KOPT-K1 (cell line): ENCODE data around the gene RFNG.

ENCODE experiments used
- H3K27ac ChIP-seq: fragments of 200-600 bp; sonication (generic); 2 replicates; pipeline ENCODE4 v1.5.1; 2016; ENCODE audit warnings: antibody characterized with exemption, mild to moderate bottlenecking, low read depth, low read length; ENCODE audit not compliant: poor library complexity, severe bottlenecking
- H3K36me3 ChIP-seq: fragments of 200-600 bp; sonication (generic); 2 replicates; pipeline ENCODE4 v1.5.1; 2017; ENCODE audit warnings: antibody characterized with exemption, mild to moderate bottlenecking, low read length, moderate library complexity; ENCODE audit not compliant: insufficient read depth
- H3K9me3 ChIP-seq: fragments of 200-600 bp; sonication (generic); 2 replicates; pipeline ENCODE4 v1.5.1; 2017; ENCODE audit warnings: antibody characterized with exemption, low read length, mild to moderate bottlenecking; ENCODE audit not compliant: insufficient read depth, poor library complexity, severe bottlenecking

RFNG gene

DNA sequence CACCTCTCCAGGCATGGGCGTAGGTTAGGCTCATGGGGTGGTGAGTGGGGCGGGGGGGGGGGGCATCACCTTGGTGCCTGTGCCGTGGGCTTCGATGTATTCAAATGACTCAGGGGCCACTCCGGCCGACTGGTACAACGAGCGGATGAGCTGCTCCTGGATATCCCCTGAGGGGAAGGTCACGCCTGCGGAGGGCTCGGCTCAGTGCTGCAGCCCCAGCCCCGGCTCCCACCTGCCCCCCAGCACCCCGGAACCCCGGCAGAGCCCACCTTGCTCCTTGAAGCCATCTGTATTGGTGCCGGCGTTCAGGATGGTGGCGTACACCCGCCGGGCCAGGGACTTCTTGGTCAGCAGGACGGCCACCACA is 41.0 kb upstream of the RFNG start:
- H3K27ac ChIP-seq, result no peak overlapping the region
- peaks cover 94% of the 10 kb centered on the region for H3K36me3 ChIP-seq

DNA sequence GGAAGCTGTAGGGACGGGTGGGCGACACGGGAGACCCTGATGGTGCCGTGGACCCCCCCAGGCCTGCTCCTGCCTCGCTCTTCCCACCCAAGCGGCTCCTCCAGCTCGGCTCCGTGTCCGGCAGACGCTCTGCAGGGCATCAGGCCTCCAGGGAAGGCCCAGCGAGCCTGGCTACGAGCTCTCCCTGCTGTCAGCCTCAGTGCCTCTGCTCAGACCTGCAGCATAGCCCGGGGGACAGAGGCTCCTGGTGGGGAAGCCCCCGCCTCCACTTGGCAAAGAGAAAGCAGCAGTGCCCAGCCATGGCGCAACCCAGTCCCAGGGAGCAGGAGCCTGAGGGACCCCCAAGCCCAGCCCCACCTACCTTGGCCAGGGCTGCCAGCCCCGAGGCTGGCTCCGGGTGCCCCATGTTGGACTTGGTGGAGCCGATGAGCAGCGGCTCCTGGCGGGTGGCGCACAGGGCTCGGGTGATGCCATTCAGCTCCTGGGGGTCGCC is 40.5 kb upstream of the RFNG start:
- H3K9me3 ChIP-seq, result no peaks in the 10 kb centered on the region
- peaks cover 98% of the 10 kb centered on the region for H3K36me3 ChIP-seq
- no peak overlapping the region for H3K27ac ChIP-seq

More for the DNA sequence above, 41.0 kb upstream of the RFNG start:
- H3K9me3 ChIP-seq, result no peaks in the 10 kb centered on the region

GRCh38 chr17:82091264-82092066 is 39.9 kb upstream of the RFNG start:
- Histone ChIP-seq H3K9me3 (no peaks in the 10 kb centered on the region), H3K36me3 (peaks cover 98% of the 10 kb centered on the region), H3K27ac (no peak overlapping the region)

DNA sequence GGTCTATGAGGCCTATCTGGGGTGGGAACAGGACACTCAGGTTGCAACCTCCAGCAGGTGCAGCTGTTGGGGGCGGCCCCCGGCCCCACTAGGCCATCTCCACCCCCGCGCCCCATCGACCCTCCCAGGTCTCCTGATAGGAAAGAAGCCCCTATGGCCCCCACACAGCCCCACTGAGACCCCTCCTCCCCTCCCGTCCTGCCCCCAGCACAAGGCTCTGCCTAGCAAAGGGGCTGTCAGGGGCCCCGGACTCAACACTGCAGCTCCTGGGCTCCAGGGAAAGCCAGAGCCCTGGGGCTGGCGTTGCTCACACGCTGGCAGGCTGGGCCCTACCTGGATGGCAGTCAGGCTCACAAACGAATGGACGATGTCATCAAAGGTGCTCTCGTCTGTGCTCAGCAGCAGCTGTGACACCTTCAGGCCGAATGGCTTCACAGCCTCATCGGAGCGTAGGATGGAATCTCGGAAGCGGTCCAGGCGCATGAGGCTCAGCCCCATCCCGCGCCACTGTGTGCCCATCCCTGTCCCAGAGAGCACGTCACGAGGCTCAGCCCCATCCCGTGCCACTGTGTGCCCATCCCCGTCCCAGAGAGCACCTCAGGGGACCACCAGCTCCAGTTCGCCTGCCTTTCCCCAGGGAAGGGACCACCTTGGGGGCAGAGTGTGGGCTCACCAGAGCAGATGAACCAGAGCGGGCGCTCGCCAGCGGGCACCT is 39.1 kb upstream of the RFNG start:
- peaks cover 98% of the 10 kb centered on the region for H3K36me3 ChIP-seq
- H3K27ac ChIP-seq, result no peak overlapping the region
- no peaks in the 10 kb centered on the region for H3K9me3 ChIP-seq

GRCh38 chr17:82089723-82090548 is 38.3 kb upstream of the RFNG start:
- no peak overlapping the region for H3K27ac ChIP-seq
- H3K9me3 ChIP-seq, result no peaks in the 10 kb centered on the region

DNA sequence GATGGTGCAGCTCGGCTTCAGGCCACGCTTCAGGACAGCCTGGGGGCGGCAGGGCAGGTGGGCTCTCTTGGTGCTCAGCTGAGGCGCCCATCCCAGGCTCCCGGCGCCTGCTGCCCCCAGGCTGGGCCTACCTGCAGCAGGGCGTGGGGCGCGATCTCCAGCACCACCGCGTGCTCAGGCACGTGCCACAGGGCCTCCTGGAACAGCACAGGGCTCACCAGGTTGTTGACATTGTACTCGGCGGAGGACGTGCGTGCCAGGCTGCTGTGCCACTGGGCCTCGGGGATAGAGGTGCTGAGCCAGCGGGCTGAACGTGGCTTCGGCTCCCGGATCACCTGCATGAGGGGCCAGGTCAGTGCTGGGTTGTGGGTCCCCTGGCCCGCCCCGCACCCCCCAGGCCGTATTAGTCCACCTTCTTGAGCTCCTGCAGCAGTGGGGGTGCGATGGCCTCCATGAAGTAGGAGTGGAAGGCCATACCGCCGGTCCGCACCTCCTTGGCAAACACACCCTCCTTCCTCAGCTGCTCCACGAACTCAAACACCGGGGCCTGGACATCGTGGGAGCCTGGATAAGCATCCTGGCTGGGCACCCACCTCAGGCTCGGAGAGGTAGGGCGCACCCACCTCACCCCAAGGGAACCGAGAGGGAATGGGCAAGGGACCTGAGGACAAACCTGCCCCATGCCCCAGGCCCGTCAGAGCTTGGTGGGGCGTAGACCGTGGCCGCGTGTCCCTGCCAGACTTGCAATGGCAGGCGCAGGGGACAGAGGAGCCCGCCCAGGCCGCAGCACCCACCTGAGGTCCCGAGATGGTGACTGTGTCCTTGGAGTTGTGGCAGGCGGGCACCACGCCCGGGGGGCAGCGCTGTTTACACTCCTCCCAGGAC is 37.5 kb upstream of the RFNG start:
- Histone ChIP-seq H3K36me3 (peaks cover 100% of the 10 kb centered on the region), H3K9me3 (no peaks in the 10 kb centered on the region), H3K27ac (no peak overlapping the region)

More at GRCh38 chr17:82089723-82090548, 38.3 kb upstream of the RFNG start:
- peaks cover 98% of the 10 kb centered on the region for H3K36me3 ChIP-seq

DNA sequence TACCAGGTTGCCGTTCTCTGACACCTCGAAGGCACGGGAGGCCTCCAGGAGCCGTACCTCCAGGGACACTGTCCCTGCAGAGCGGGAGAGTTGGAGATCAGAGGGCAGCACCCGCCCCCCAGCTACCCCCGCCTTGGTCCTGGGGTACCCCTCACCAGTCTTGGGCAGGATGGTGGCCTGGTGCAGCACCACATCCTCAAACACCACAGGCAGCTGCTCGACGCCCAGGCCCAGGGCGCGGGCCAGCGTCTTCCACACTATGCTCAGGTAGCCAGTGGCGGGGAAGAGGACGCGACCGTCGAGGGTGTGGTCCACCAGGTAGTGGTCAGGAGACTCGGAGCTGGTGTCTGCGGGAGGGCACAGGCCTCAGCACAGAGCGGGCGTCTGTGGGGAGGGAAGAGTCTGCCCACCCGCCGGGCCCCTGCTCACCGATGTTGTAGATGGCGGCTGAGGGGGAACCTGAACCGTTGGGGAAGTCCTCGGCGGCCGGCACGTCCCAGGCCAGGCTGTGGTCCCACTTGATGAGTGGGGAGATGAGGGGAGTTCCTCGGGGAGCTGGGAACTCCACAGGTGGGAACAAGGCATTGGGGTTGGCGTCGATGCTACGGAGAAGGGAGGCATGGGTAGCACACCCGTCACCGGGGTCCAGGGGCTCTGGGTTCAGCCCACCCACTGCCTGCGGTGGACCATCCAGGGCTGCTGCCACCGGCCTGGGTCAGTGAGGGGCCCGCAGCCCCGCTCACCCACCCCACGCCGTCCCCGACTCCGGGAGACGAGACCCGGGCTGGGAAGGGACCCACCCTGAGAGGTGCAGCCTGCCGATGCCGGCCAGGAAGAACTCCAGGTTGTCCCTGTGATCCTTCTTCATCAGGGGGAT is 36.6 kb upstream of the RFNG start:
- Histone ChIP-seq H3K36me3 (peaks cover 100% of the 10 kb centered on the region), H3K27ac (no peak overlapping the region), H3K9me3 (no peaks in the 10 kb centered on the region)

DNA sequence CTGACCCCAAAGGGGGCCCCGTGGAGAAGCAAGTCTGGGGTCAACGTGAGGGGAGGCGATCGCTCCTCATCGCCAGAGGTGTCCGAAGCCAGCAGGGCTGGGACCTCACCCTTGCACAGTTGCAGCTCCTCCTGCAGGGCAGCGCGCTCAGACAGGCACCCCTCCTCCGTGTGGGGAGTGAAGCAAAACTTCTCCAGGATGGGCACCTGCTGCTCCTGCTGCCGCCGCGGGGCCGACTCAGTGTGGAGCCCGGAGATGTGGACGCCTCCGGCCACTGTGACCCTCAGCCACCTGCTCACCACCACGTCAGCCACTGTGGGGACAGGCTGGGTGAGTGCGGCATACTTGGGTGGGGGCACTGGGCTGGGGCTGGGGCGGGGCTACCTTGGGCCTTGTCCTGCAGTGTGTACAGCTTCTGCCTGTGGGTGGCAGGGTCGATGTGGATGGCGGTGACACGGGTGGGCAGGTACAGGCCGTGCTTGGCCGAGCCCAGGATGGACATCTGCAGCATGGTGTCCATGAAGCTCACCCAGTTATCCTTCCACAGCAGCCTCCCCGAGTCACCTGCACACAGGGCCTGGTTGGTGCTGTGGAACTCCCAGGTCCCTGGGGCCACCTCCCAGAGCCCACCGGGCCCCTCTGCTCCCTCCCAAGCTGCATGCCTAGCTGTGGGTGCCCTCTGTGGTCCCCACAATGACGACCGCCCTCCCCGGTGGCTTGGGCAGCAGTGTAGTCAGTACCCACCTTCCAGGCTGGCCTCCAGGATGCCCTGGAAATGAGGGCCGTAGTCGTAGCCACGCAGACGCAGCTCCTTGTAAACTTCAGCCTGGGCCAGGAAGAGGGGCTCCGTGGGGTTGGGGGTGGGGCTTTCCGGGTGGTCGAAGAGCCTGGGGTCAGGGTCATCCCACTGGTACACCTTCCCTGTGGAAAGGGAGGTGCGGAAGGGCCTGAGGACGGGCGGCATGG is 35.6 kb upstream of the RFNG start:
- Histone ChIP-seq H3K36me3 (peaks cover 100% of the 10 kb centered on the region), H3K9me3 (no peaks in the 10 kb centered on the region), H3K27ac (no peak overlapping the region)

DNA sequence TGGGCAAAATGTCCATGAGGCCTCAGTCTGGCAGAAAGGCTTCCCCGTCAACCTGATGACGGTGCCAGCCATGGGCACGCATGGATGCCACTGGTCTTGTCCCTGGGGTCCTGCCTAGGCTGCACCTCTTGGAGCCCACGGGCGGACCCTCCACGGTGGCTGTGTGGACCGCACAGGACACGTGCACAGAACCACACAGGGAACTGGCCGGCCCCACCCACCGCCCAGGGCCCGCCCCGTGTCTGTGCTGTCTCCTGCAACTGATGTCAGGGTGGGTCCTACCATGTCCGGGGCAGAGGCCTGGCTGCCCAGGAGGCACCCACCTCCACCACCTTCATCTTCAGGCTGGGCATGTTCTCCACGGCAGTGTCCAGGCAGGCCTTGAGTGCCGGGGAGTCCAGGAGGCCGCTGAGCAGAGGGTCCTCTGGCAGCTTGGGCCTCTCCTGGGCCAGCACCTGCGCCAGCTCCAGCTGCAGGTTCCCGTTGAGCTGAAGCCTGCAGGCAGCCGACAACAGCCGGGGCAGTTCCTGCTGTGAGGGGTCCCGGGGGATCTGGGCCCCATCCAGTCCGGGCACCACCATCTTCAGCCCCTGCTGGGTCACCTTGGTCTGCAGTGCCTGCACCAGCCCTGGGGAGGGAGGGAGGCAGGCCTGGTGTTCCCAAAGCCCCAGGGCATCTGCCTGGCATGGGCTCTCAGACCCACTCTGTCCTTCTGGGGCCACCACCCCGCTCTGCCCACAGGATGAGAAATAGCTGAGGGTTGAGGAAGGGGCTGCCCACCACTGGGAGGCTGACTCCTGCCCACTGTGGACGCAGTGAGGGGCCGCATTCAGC is 34.5 kb upstream of the RFNG start:
- Histone ChIP-seq H3K27ac (no peak overlapping the region), H3K36me3 (peaks cover 100% of the 10 kb centered on the region), H3K9me3 (no peaks in the 10 kb centered on the region)

DNA sequence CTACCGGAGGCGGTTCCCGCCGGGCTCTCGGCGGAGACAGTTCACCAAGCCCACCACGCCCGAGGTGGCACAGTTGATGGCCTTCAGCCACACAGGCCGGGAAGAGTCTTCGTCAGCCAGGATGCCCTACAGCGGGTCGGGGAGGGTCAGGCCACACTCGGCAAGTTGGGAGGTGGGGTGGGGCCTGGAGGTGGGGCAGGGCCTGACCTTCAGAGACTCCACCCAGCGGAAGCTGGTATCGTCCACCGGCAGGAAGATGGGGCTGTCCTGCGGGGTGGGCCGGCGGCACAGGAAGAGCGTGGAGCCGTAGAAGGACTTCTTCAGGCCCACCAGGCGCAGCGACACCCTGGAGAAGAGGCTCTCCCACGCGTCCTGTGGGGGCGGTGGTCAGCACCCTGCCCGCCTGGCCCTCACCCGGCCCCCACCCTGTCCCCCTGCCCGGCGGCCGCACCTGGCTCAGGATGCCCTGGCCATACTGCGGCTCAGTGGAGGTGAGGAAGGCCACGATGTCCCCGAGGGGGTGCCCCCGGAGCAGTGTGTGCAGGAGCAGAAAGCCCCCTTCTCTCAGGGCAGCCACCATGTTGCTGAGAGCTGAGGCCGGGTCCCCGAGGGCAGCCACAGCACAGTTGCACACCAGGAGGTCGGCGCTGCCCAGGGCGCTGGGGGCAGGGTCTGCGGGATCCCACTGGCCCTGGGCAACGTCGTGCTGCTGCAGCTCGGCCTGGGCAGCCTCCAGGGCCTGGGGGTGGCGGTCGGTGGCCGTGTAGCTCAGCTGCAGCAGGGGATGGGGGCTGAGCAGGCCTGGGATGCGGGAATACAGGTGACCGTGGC is 33.6 kb upstream of the RFNG start:
- Histone ChIP-seq H3K27ac (no peak overlapping the region), H3K36me3 (peaks cover 100% of the 10 kb centered on the region), H3K9me3 (no peaks in the 10 kb centered on the region)

- Histone ChIP-seq H3K27ac (no peak overlapping the region), H3K36me3 (peaks cover 100% of the 10 kb centered on the region), H3K9me3 (no peaks in the 10 kb centered on the region)
Measured at GRCh38 chr17:82084373-82085030, 32.9 kb upstream of the RFNG start.
